Tibial artery (tissue), 4 donors: ENCODE data around the gene CFAP74.
A peak's percentile ranks its signal among the peaks of the same experiment; 100 is the strongest.

Experiments used
- DNase-seq, 2 donors: peaks; one replicate each; pipeline ENCODE4 v3.0.0-alpha.2; 2019
- H3K27ac ChIP-seq, 2 donors: fragments of 200-600 bp; sonication (generic) in 1 of 2; 1 replicate in 1 of 2; 2 replicates in 1 of 2; pipeline ENCODE4 v1.5.1; 2018 to 2019; ENCODE audit warnings: mild to moderate bottlenecking in 1 of 2
- H3K27me3 ChIP-seq, 2 donors: fragments of 200-600 bp; sonication (generic) in 1 of 2; one replicate each; pipeline versions ENCODE4 v1.5.1 to v1.6.0; 2016 to 2019
- H3K36me3 ChIP-seq, 3 donors: fragments of 200-600 bp; sonication (generic) in 2 of 3; one replicate each; pipeline ENCODE4 v1.5.1; 2016 to 2019; ENCODE audit warnings: mild to moderate bottlenecking in 2 of 3
- H3K4me1 ChIP-seq, 4 donors: fragments of 200-600 bp; sonication (generic) in 2 of 4; 1 replicate in 3 of 4; 2 replicates in 1 of 4; pipeline ENCODE4 v1.5.1; 2016 to 2019
- H3K4me3 ChIP-seq, 2 donors: fragments of 200-600 bp; sonication (generic) in 1 of 2; 1 replicate in 1 of 2; 2 replicates in 1 of 2; pipeline ENCODE4 v1.5.1; 2018 to 2019; ENCODE audit warnings: mild to moderate bottlenecking in 2 of 2
- H3K9me3 ChIP-seq, 3 donors: fragments of 200-600 bp; sonication (generic) in 1 of 3; one replicate each; pipeline ENCODE4 v1.5.1; 2016 to 2019
- CTCF ChIP-seq, 2 experiments: fragments of 200-600 bp in 1 of 2; fragments of 450-650 bp in 1 of 2; IDR thresholded peaks; one replicate each; pipeline ENCODE4 v1.5.1; 2017 to 2019; ENCODE audit warnings: antibody characterized with exemption in 2 of 2, mild to moderate bottlenecking in 1 of 2, moderate library complexity in 1 of 2
- intact Hi-C: fragments of 100-400 bp; cut with DNase I; formaldehyde crosslinking; loops from one replicate; pipeline ENCODE4 v1.15.0; 2023; ENCODE audit warnings: low total_unique reads

CFAP74 gene

GRCh38 chr1:2046174-2046917 is 42.8 kb upstream of the CFAP74 start:
- Histone ChIP-seq H3K27me3 (peaks cover 0 to 95% of the 10 kb centered on the region in 2 donors), H3K4me3 (no peak overlapping the region), H3K4me1 (peaks cover 0 to 27% (median 18%) of the 10 kb centered on the region in 4 donors), H3K9me3 (no peaks in the 10 kb centered on the region), H3K36me3 (no peaks in the 10 kb centered on the region), H3K27ac (no peak overlapping the region)
- DNase-seq = no peak
- peak in 1 of 2 experiments; percentile 32 for TF ChIP-seq CTCF (IDR thresholded peaks at IDR 0.05)
- intact Hi-C loops = no loop called here

- no peak for DNase-seq
- intact Hi-C loops = no loop called here
- H3K4me1 ChIP-seq = peaks cover 0 to 24% (median 16%) of the 10 kb centered on the region in 4 donors
- no peak overlapping the region for H3K27ac ChIP-seq
- H3K9me3 ChIP-seq = no peaks in the 10 kb centered on the region
- TF ChIP-seq CTCF (IDR thresholded peaks at IDR 0.05) = no peak
- H3K36me3 ChIP-seq = no peaks in the 10 kb centered on the region
- peaks cover 0 to 95% of the 10 kb centered on the region in 2 donors for H3K27me3 ChIP-seq
- no peak overlapping the region for H3K4me3 ChIP-seq
Observed at GRCh38 chr1:2045468-2046173, 42.0 kb upstream of the CFAP74 start.

GRCh38 chr1:2044510-2045319 is 41.1 kb upstream of the CFAP74 start:
- Histone ChIP-seq H3K4me3 (peak overlapping the region in 1 of 2 donors; percentile 18), H3K36me3 (no peaks in the 10 kb centered on the region), H3K27ac (no peak overlapping the region), H3K27me3 (peaks cover 0 to 94% of the 10 kb centered on the region in 2 donors), H3K4me1 (peaks cover 0 to 15% (median 10%) of the 10 kb centered on the region in 4 donors), H3K9me3 (no peaks in the 10 kb centered on the region)
- peak; percentile 72 to 77 for TF ChIP-seq CTCF (IDR thresholded peaks at IDR 0.05)
- DNase-seq = peak in 1 of 2 donors; percentile 50
- intact Hi-C loops = loop anchor here (5.0 kb wide), 1 partner anchor 87 kb away; no protein-coding TSS in a partner anchor

- Histone ChIP-seq H3K4me1 (peaks cover 0 to 11% (median 7%) of the 10 kb centered on the region in 4 donors), H3K27me3 (peaks cover 0 to 94% of the 10 kb centered on the region in 2 donors), H3K36me3 (no peaks in the 10 kb centered on the region), H3K9me3 (no peaks in the 10 kb centered on the region), H3K4me3 (no peak overlapping the region), H3K27ac (no peak overlapping the region)
- DNase-seq = no peak
- intact Hi-C loops = loop anchor here (5.0 kb wide), 1 partner anchor 87 kb away; no protein-coding TSS in a partner anchor
- no peak for TF ChIP-seq CTCF (IDR thresholded peaks at IDR 0.05)
Observed at GRCh38 chr1:2043886-2044285, 40.3 kb upstream of the CFAP74 start.
